ENCODE results near the gene TRIM39. TPM values are rescaled to one million over a fixed set of nuclear protein-coding genes. Genes with fewer than 3 reads are reported as not detected.

TRIM39 gene
- total RNA-seq, 1 donor = 14.5 TPM

- H3K4me2 ChIP-seq (ENCODE audit: insufficient read depth, low read length) = no peak overlapping the region
- no peak overlapping the region for H3K4me3 ChIP-seq (ENCODE audit: insufficient read depth, low read length)
- peaks cover 3% of the 10 kb centered on the region for H3K79me2 ChIP-seq (ENCODE audit: insufficient read depth, low read length)
- TF ChIP-seq CTCF (IDR thresholded peaks at IDR 0.05; ENCODE audit: extremely low read depth, low read depth, low read length) = no peak
- no peak overlapping the region for H3K27ac ChIP-seq (ENCODE audit: low read depth, low read length)
- no peaks in the 10 kb centered on the region for H3K9me3 ChIP-seq (ENCODE audit: low read depth, low read length)
- no peaks in the 10 kb centered on the region for H4K20me1 ChIP-seq (ENCODE audit: insufficient read depth, low read length)
- no peak for DNase-seq (ENCODE audit: insufficient read length, low spot score, missing footprints)
- peaks cover 8% of the 10 kb centered on the region for H3K36me3 ChIP-seq (ENCODE audit: insufficient read depth, low read length)
- peaks cover 5% of the 10 kb centered on the region for H3K4me1 ChIP-seq (ENCODE audit: insufficient read depth, low read length)
- no peak overlapping the region for H2AFZ ChIP-seq (ENCODE audit: low read length)
- H3K27me3 ChIP-seq (ENCODE audit: insufficient read depth, low read length) = peaks cover 16% of the 10 kb centered on the region
Observed at GRCh38 chr6:30348957-30349356, 22.2 kb downstream of the TRIM39 start.

GRCh38 chr6:30349421-30350177 is 22.9 kb downstream of the TRIM39 start:
- H3K36me3 ChIP-seq (ENCODE audit: insufficient read depth, low read length) = peaks cover 8% of the 10 kb centered on the region
- no peaks in the 10 kb centered on the region for H4K20me1 ChIP-seq (ENCODE audit: insufficient read depth, low read length)
- no peak for DNase-seq (ENCODE audit: insufficient read length, low spot score, missing footprints)
- H3K4me3 ChIP-seq (ENCODE audit: insufficient read depth, low read length) = no peak overlapping the region
- no peaks in the 10 kb centered on the region for H3K9me3 ChIP-seq (ENCODE audit: low read depth, low read length)
- TF ChIP-seq CTCF (IDR thresholded peaks at IDR 0.05; ENCODE audit: extremely low read depth, low read depth, low read length) = no peak
- no peak overlapping the region for H2AFZ ChIP-seq (ENCODE audit: low read length)
- no peak overlapping the region for H3K4me2 ChIP-seq (ENCODE audit: insufficient read depth, low read length)
- H3K79me2 ChIP-seq (ENCODE audit: insufficient read depth, low read length) = peaks cover 3% of the 10 kb centered on the region
- H3K27me3 ChIP-seq (ENCODE audit: insufficient read depth, low read length) = peaks cover 18% of the 10 kb centered on the region
- peaks cover 5% of the 10 kb centered on the region for H3K4me1 ChIP-seq (ENCODE audit: insufficient read depth, low read length)
- no peak overlapping the region for H3K27ac ChIP-seq (ENCODE audit: low read depth, low read length)

- TF ChIP-seq CTCF (IDR thresholded peaks at IDR 0.05; ENCODE audit: extremely low read depth, low read depth, low read length) = no peak
- Histone ChIP-seq H3K79me2 (ENCODE audit: insufficient read depth, low read length) (peaks cover 3% of the 10 kb centered on the region), H2AFZ (ENCODE audit: low read length) (no peak overlapping the region), H3K4me3 (ENCODE audit: insufficient read depth, low read length) (no peak overlapping the region), H3K4me2 (ENCODE audit: insufficient read depth, low read length) (no peak overlapping the region), H3K27me3 (ENCODE audit: insufficient read depth, low read length) (peaks cover 22% of the 10 kb centered on the region), H3K27ac (ENCODE audit: low read depth, low read length) (no peak overlapping the region), H4K20me1 (ENCODE audit: insufficient read depth, low read length) (no peaks in the 10 kb centered on the region), H3K9me3 (ENCODE audit: low read depth, low read length) (no peaks in the 10 kb centered on the region), H3K36me3 (ENCODE audit: insufficient read depth, low read length) (peaks cover 8% of the 10 kb centered on the region), H3K4me1 (ENCODE audit: insufficient read depth, low read length) (peaks cover 5% of the 10 kb centered on the region)
- no peak for DNase-seq (ENCODE audit: insufficient read length, low spot score, missing footprints)
Observed at GRCh38 chr6:30350524-30350923, 23.8 kb downstream of the TRIM39 start.

- no peak for DNase-seq (ENCODE audit: insufficient read length, low spot score, missing footprints)
- Histone ChIP-seq H3K36me3 (ENCODE audit: insufficient read depth, low read length) (no peaks in the 10 kb centered on the region), H3K27ac (ENCODE audit: low read depth, low read length) (no peak overlapping the region), H3K4me1 (ENCODE audit: insufficient read depth, low read length) (no peaks in the 10 kb centered on the region), H3K9me3 (ENCODE audit: low read depth, low read length) (no peaks in the 10 kb centered on the region), H3K4me2 (ENCODE audit: insufficient read depth, low read length) (no peak overlapping the region), H3K4me3 (ENCODE audit: insufficient read depth, low read length) (no peak overlapping the region), H3K27me3 (ENCODE audit: insufficient read depth, low read length) (peaks cover 28% of the 10 kb centered on the region), H3K79me2 (ENCODE audit: insufficient read depth, low read length) (no peaks in the 10 kb centered on the region), H2AFZ (ENCODE audit: low read length) (no peak overlapping the region), H4K20me1 (ENCODE audit: insufficient read depth, low read length) (no peaks in the 10 kb centered on the region)
- TF ChIP-seq CTCF (IDR thresholded peaks at IDR 0.05; ENCODE audit: extremely low read depth, low read depth, low read length) = no peak
Observed at GRCh38 chr6:30352550-30352949, 25.8 kb downstream of the TRIM39 start.

All from osteoblast (primary cell).